Stimulated activated CD4-positive, alpha-beta T cell treated with anti-CD3 and anti-CD28 coated beads, TNF-alpha, amount 100 ng/mL, for 24 hours (primary cell): ENCODE measurements around the gene JCAD.
"Not testable (repeated sequence)": the region's sequence is repeated elsewhere in the genome, so short reads cannot be mapped to it uniquely, and the experiment has no call there.

ENCODE experiments used
- DNase-seq, 3 experiments: peaks; one replicate each; pipeline ENCODE4 v3.0.0-alpha.2; 2020; ENCODE audit warnings: low read depth in 3 of 3

The JCAD gene

GRCh38 chr10:30059209-30060107 is at the start of gene JCAD:
Gene JCAD (minus strand): TSS chr10:30059586. CDS start chr10:30047812, 11,774 bp downstream.
- DNase-seq = peak in 2 of 3 experiments; percentile 26 to 61

GRCh38 chr10:30106987-30107386 is 47.6 kb upstream of the JCAD start:
- no peak for DNase-seq

GRCh38 chr10:30103595-30104320 is 44.4 kb upstream of the JCAD start:
- no peak for DNase-seq

- not testable (repeated sequence) for DNase-seq
These were observed 40.3 kb upstream of the JCAD start for GRCh38 chr10:30099706-30100105.

- no peak for DNase-seq
These were observed 39.7 kb upstream of the JCAD start for GRCh38 chr10:30099101-30099500.

GRCh38 chr10:30098629-30099028 is 39.2 kb upstream of the JCAD start:
- DNase-seq = no peak

GRCh38 chr10:30096564-30096963 is 37.2 kb upstream of the JCAD start:
- DNase-seq = no peak

GRCh38 chr10:30095631-30096422 is 36.4 kb upstream of the JCAD start:
- DNase-seq = no peak

GRCh38 chr10:30094601-30095000 is 35.2 kb upstream of the JCAD start:
- no peak for DNase-seq

- no peak for DNase-seq
These were observed 34.0 kb upstream of the JCAD start for GRCh38 chr10:30093303-30093950.

- DNase-seq = no peak
These were observed 32.9 kb upstream of the JCAD start for GRCh38 chr10:30092151-30092790.

GRCh38 chr10:30091136-30091535 is 31.8 kb upstream of the JCAD start:
- no peak for DNase-seq

- no peak for DNase-seq
These were observed 28.8 kb upstream of the JCAD start for GRCh38 chr10:30088178-30088577.

- DNase-seq = no peak
These were observed 24.5 kb upstream of the JCAD start for GRCh38 chr10:30083934-30084333.

GRCh38 chr10:30081182-30081581 is 21.8 kb upstream of the JCAD start:
- DNase-seq = no peak

GRCh38 chr10:30080161-30080560 is 20.8 kb upstream of the JCAD start:
- no peak for DNase-seq

GRCh38 chr10:30079408-30079807 is 20.0 kb upstream of the JCAD start:
- DNase-seq = no peak

GRCh38 chr10:30075481-30075880 is 16.1 kb upstream of the JCAD start:
- DNase-seq = no peak

GRCh38 chr10:30074933-30075332 is 15.5 kb upstream of the JCAD start:
- no peak for DNase-seq

- no peak for DNase-seq
These were observed 14.7 kb upstream of the JCAD start for GRCh38 chr10:30074090-30074489.

- DNase-seq = no peak
These were observed 14.3 kb upstream of the JCAD start for GRCh38 chr10:30073767-30074060.
